Liver (tissue), 9 donors: Measurements from ENCODE around the gene INPP5A. TPM values are rescaled to one million over a fixed set of nuclear protein-coding genes. Genes with fewer than 3 reads are reported as not detected.

ENCODE experiments used
- DNase-seq: peaks from one replicate; pipeline ENCODE4 v3.0.0-alpha.2; 2017; ENCODE audit warnings: low spot score
- H3K27ac ChIP-seq, 2 donors: one replicate each; pipeline ENCODE4 v1.7.0; 2013; ENCODE audit warnings: inconsistent platforms in 2 of 2, low read length in 2 of 2, control low read depth in 1 of 2, low read depth in 1 of 2, mild to moderate bottlenecking in 1 of 2
- H3K27me3 ChIP-seq, 4 donors: one replicate each; pipeline versions ENCODE4 v1.6.1 to v1.7.0; 2013; ENCODE audit warnings: low read length in 3 of 4, inconsistent platforms in 1 of 4, mild to moderate bottlenecking in 1 of 4, moderate library complexity in 1 of 4; ENCODE audit not compliant: control insufficient read depth in 4 of 4, insufficient read depth in 4 of 4
- H3K36me3 ChIP-seq, 4 donors: one replicate each; pipeline versions ENCODE4 v1.6.1 to v1.7.0; 2013; ENCODE audit warnings: low read length in 3 of 4, mild to moderate bottlenecking in 3 of 4, low read depth in 1 of 4, moderate library complexity in 1 of 4; ENCODE audit not compliant: control insufficient read depth in 4 of 4, insufficient read depth in 3 of 4
- H3K4me1 ChIP-seq, 4 donors: one replicate each; pipeline versions ENCODE4 v1.6.1 to v1.7.0; 2013; ENCODE audit warnings: low read length in 3 of 4, mild to moderate bottlenecking in 3 of 4, moderate library complexity in 1 of 4; ENCODE audit not compliant: control insufficient read depth in 4 of 4, insufficient read depth in 4 of 4
- H3K4me3 ChIP-seq, 3 donors: one replicate each; pipeline versions ENCODE4 v1.6.1 to v1.7.0; 2013; ENCODE audit warnings: low read length in 3 of 3, control low read depth in 1 of 3, low read depth in 1 of 3, mild to moderate bottlenecking in 1 of 3
- H3K9ac ChIP-seq, 2 donors: one replicate each; pipeline ENCODE4 v1.7.0; 2013; ENCODE audit warnings: low read length in 2 of 2, mild to moderate bottlenecking in 2 of 2, moderate library complexity in 2 of 2, control low read depth in 1 of 2, low read depth in 1 of 2
- H3K9me3 ChIP-seq, 4 donors: one replicate each; pipeline versions ENCODE4 v1.6.1 to v1.7.0; 2013; ENCODE audit warnings: low read length in 3 of 4; ENCODE audit not compliant: control insufficient read depth in 4 of 4
- EGR1 ChIP-seq, 2 donors: IDR thresholded peaks; 2 replicates each; pipeline ENCODE4 v1.6.1; 2016 to 2018; ENCODE audit warnings: antibody characterized with exemption in 2 of 2, low read depth in 2 of 2
- FOXA1 ChIP-seq: IDR thresholded peaks from 2 replicates; pipeline ENCODE4 v1.6.1; 2016; ENCODE audit warnings: antibody characterized with exemption
- GABPA ChIP-seq, 2 donors: IDR thresholded peaks in 1 of 2; conservative IDR thresholded peaks in 1 of 2; 2 replicates each; pipeline ENCODE4 v1.6.1; 2016; ENCODE audit warnings: antibody characterized with exemption in 2 of 2, mild to moderate bottlenecking in 1 of 2, moderate library complexity in 1 of 2
- HNF4G ChIP-seq: IDR thresholded peaks from 2 replicates; pipeline ENCODE4 v1.6.1; 2016; ENCODE audit warnings: antibody characterized with exemption
- SP1 ChIP-seq: IDR thresholded peaks from 2 replicates; pipeline ENCODE4 v1.6.1; 2018; ENCODE audit warnings: antibody characterized with exemption, mild to moderate bottlenecking
- TAF1 ChIP-seq: conservative IDR thresholded peaks from 2 replicates; pipeline ENCODE4 v1.6.1; 2016; ENCODE audit warnings: antibody characterized with exemption, mild to moderate bottlenecking
- YY1 ChIP-seq: IDR thresholded peaks from 2 replicates; pipeline ENCODE4 v1.6.1; 2016; ENCODE audit warnings: antibody characterized with exemption, mild to moderate bottlenecking
- WGBS: extraction: QIAGEN DNeasy Blood & Tissue Kit; methylation state at CpG from one replicate; pipeline ENCODE4 v1.1.7; 2013; 5-methylcytosine and 5-hydroxymethylcytosine counted together
- polyA plus RNA-seq, 2 donors: library from polyadenylated mRNA; stranded (reverse) in 1 of 2; unstranded in 1 of 2; fragments of 200-250 nt in 1 of 2; fragments of >200 nt in 1 of 2; fragmentation: Nextera tagmentation in 1 of 2; extraction: Ambion mirVana in 1 of 2; gene quantifications; one replicate each; pipeline versions ENCODE4 v1.2.1 to v1.2.3, GENCODE V29; 2013 to 2015
- total RNA-seq, 2 donors: library from RNA; depleted of rRNA; stranded (reverse); fragments of >200 nt; gene quantifications; one replicate each; pipeline ENCODE4 v1.2.3, GENCODE V29; 2014
- TF ChIP-seq, protein P1 (sequence below): fragments of 150-350 bp; IDR thresholded peaks from 2 replicates; pipeline ENCODE4 v1.5.1; 2017; ENCODE audit warnings: improper control_type of control experiment, low read depth, low read length; ENCODE audit not compliant: missing input control
- TF ChIP-seq, protein P2 (sequence below): IDR thresholded peaks from 2 replicates; pipeline ENCODE4 v1.6.1; 2016; ENCODE audit warnings: antibody characterized with exemption
- TF ChIP-seq, protein P3 (sequence below): IDR thresholded peaks from 2 replicates; pipeline ENCODE4 v1.6.1; 2016; ENCODE audit warnings: antibody characterized with exemption, mild to moderate bottlenecking
- TF ChIP-seq, protein P4 (sequence below): IDR thresholded peaks from 2 replicates; pipeline ENCODE4 v1.6.1; 2016; ENCODE audit warnings: antibody characterized with exemption
- TF ChIP-seq, protein P5 (sequence below): IDR thresholded peaks from 2 replicates; pipeline ENCODE4 v1.6.1; 2016; ENCODE audit warnings: antibody characterized with exemption
- donor health status: healthy.
- donor health status: healthy.
- donor health status: healthy.
- donor health status: healthy.
- donor health status: healthy.

INPP5A gene
- total and polyA plus RNA-seq, 4 donors: 4.3 to 26.5 (median 10.9) TPM

DNA sequence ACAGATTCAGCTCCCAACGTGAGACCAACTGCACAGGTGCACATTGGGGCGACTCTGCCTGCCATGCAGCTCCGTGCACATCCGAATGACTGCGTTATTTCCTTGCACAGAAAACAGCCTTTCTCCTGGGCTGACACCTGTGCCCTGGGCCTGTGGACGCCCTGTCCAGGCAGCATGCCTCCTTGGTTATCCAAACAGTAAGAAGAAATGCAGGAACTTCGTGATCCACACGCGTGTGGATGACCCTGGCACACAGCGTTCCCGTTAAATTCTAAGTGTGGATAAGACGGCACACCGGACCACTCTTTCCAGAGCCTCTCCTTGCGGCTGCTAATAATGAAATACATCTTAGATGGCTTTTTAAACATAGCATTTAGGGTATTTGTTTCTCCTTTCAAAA is 208.8 kb downstream of the INPP5A start:
- no peak for DNase-seq
- H3K4me3 ChIP-seq: no peak overlapping the region
- no peak overlapping the region for H3K27ac ChIP-seq
- 94% methylated on average over 14 of the region's 14 CpGs for WGBS
- no peak overlapping the region for H3K9ac ChIP-seq
- no peaks in the 10 kb centered on the region for H3K27me3 ChIP-seq
- H3K4me1 ChIP-seq: no peaks in the 10 kb centered on the region
- H3K9me3 ChIP-seq: no peaks in the 10 kb centered on the region
- TF ChIP-seq, protein P1, sequence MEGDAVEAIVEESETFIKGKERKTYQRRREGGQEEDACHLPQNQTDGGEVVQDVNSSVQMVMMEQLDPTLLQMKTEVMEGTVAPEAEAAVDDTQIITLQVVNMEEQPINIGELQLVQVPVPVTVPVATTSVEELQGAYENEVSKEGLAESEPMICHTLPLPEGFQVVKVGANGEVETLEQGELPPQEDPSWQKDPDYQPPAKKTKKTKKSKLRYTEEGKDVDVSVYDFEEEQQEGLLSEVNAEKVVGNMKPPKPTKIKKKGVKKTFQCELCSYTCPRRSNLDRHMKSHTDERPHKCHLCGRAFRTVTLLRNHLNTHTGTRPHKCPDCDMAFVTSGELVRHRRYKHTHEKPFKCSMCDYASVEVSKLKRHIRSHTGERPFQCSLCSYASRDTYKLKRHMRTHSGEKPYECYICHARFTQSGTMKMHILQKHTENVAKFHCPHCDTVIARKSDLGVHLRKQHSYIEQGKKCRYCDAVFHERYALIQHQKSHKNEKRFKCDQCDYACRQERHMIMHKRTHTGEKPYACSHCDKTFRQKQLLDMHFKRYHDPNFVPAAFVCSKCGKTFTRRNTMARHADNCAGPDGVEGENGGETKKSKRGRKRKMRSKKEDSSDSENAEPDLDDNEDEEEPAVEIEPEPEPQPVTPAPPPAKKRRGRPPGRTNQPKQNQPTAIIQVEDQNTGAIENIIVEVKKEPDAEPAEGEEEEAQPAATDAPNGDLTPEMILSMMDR: no peak
- no peak for TF ChIP-seq HNF4G
- no peak for TF ChIP-seq GABPA (IDR thresholded peaks at IDR 0.05 in 1 of 2, conservative IDR thresholded peaks at IDR 0.05 in 1 of 2)
- TF ChIP-seq SP1: no peak
- TF ChIP-seq YY1: no peak
- TF ChIP-seq, protein P2, sequence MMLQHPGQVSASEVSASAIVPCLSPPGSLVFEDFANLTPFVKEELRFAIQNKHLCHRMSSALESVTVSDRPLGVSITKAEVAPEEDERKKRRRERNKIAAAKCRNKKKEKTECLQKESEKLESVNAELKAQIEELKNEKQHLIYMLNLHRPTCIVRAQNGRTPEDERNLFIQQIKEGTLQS: no peak
- no peak for TF ChIP-seq TAF1
- TF ChIP-seq, protein P3, sequence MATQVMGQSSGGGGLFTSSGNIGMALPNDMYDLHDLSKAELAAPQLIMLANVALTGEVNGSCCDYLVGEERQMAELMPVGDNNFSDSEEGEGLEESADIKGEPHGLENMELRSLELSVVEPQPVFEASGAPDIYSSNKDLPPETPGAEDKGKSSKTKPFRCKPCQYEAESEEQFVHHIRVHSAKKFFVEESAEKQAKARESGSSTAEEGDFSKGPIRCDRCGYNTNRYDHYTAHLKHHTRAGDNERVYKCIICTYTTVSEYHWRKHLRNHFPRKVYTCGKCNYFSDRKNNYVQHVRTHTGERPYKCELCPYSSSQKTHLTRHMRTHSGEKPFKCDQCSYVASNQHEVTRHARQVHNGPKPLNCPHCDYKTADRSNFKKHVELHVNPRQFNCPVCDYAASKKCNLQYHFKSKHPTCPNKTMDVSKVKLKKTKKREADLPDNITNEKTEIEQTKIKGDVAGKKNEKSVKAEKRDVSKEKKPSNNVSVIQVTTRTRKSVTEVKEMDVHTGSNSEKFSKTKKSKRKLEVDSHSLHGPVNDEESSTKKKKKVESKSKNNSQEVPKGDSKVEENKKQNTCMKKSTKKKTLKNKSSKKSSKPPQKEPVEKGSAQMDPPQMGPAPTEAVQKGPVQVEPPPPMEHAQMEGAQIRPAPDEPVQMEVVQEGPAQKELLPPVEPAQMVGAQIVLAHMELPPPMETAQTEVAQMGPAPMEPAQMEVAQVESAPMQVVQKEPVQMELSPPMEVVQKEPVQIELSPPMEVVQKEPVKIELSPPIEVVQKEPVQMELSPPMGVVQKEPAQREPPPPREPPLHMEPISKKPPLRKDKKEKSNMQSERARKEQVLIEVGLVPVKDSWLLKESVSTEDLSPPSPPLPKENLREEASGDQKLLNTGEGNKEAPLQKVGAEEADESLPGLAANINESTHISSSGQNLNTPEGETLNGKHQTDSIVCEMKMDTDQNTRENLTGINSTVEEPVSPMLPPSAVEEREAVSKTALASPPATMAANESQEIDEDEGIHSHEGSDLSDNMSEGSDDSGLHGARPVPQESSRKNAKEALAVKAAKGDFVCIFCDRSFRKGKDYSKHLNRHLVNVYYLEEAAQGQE: no peak
- no peak for TF ChIP-seq FOXA1
- TF ChIP-seq, protein P4, sequence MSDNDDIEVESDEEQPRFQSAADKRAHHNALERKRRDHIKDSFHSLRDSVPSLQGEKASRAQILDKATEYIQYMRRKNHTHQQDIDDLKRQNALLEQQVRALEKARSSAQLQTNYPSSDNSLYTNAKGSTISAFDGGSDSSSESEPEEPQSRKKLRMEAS: no peak
- TF ChIP-seq EGR1 (IDR thresholded peaks at IDR 0.05; ENCODE audit: low read depth in 2 of 2): no peak
- H3K36me3 ChIP-seq: peaks cover 0 to 27% (median 7%) of the 10 kb centered on the region in 4 donors

DNA sequence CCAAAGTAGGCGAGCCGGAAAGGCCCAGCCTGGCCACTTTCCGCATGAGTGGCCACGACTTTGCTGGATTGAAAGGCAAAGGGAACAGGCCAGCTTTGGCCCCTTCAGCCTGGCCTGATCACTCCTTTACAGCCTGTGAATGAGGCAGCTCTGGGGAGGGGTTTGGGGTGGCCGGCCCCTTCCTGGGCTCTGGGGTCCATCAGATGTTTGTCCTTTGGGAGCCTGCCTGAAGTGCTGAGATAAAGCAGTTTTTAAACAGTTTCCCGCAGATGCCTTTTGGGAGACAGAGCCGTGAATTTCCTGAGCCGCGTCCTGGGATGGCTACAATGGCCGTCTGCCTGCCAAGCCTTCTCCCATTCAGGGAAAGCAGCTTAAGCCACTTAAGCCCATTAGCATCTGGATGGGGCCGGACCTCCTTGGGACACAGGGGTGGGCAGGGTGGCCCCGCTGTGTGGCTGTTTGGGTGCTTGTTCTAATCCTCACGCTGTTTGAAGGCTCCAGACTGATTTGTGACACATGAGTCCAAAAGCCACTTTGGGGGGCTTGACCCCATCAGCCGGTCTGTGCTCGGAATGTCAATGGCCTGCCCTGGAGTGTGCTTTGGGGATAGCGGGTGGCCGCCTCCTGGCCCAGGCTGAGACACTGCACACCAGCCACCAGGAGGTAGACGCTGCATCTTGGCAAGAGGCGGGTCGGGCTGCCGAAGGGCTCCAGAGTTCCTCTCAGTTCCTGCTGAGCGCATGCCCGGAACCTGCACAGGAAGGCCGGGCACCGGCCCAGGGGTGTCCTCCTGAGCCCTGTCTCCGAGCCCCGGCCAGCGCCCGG is 209.4 kb downstream of the INPP5A start:
- Histone ChIP-seq H3K9ac (no peak overlapping the region), H3K27ac (no peak overlapping the region), H3K9me3 (no peaks in the 10 kb centered on the region), H3K4me3 (no peak overlapping the region), H3K4me1 (no peaks in the 10 kb centered on the region), H3K36me3 (peaks cover 0 to 22% (median 5%) of the 10 kb centered on the region in 4 donors), H3K27me3 (no peaks in the 10 kb centered on the region)
- WGBS: 89% methylated on average over 29 of the region's 29 CpGs
- TF ChIP-seq FOXA1: no peak
- no peak for TF ChIP-seq SP1
- TF ChIP-seq GABPA (IDR thresholded peaks at IDR 0.05 in 1 of 2, conservative IDR thresholded peaks at IDR 0.05 in 1 of 2): no peak
- TF ChIP-seq, protein P5, sequence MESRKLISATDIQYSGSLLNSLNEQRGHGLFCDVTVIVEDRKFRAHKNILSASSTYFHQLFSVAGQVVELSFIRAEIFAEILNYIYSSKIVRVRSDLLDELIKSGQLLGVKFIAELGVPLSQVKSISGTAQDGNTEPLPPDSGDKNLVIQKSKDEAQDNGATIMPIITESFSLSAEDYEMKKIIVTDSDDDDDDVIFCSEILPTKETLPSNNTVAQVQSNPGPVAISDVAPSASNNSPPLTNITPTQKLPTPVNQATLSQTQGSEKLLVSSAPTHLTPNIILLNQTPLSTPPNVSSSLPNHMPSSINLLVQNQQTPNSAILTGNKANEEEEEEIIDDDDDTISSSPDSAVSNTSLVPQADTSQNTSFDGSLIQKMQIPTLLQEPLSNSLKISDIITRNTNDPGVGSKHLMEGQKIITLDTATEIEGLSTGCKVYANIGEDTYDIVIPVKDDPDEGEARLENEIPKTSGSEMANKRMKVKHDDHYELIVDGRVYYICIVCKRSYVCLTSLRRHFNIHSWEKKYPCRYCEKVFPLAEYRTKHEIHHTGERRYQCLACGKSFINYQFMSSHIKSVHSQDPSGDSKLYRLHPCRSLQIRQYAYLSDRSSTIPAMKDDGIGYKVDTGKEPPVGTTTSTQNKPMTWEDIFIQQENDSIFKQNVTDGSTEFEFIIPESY: no peak
- no peak for DNase-seq
